AG04450 (cell line): ENCODE results near the gene CHD9NB. TPM values are rescaled to one million over a fixed set of nuclear protein-coding genes. Genes with fewer than 3 reads are reported as not detected.
"Not testable (repeated sequence)": the region's sequence is repeated elsewhere in the genome, so short reads cannot be mapped to it uniquely, and the experiment has no call there.

Experiments
- CTCF ChIA-PET: fragments of 300-600, 350-600 bp; formaldehyde crosslinking; extraction: SDS; loops from one replicate; lab custom pipeline; 2022; ENCODE audit warnings: antibody characterized with exemption, inconsistent platforms; lab: Charles Lee
- POLR2A ChIA-PET: fragments of 350-600 bp; formaldehyde crosslinking; extraction: SDS; loops from one replicate; lab custom pipeline; 2021; ENCODE audit warnings: antibody characterized with exemption, inconsistent platforms; lab: Yijun Ruan, JAX
- DNase-seq: peaks from one replicate; pipeline ENCODE4 v3.0.0-alpha.2; 2011; ENCODE audit warnings: low read depth, low spot score
- H3K27ac ChIP-seq: one replicate; pipeline ENCODE4 v1.5.1; 2012; ENCODE audit warnings: low read depth, low read length, control low read depth
- H3K27me3 ChIP-seq: one replicate; pipeline ENCODE4 v1.6.0; 2012; ENCODE audit warnings: low read length; ENCODE audit not compliant: control insufficient read depth, insufficient read depth
- H3K4me3 ChIP-seq: 2 replicates; pipeline ENCODE4 v1.5.1; 2011; ENCODE audit warnings: mild to moderate bottlenecking, low read depth, low read length, control low read depth
- H3K9me3 ChIP-seq: 2 replicates; pipeline ENCODE4 v1.5.1; 2012; ENCODE audit warnings: low read length; ENCODE audit not compliant: control insufficient read depth, insufficient read depth
- polyA plus RNA-seq: library from polyadenylated mRNA; depleted of rRNA; stranded (reverse); fragments of >200 nt; gene quantifications from 2 replicates; pipeline ENCODE4 v1.2.3, GENCODE V29; 2011
- TF ChIP-seq, protein P1 (sequence below): IDR thresholded peaks from 2 replicates; pipeline ENCODE4 v1.5.1; 2011; ENCODE audit warnings: low read depth, low read length, control low read depth, inconsistent platforms

The CHD9NB gene
- polyA plus RNA-seq, 1 experiment: 1.2 TPM

DNA sequence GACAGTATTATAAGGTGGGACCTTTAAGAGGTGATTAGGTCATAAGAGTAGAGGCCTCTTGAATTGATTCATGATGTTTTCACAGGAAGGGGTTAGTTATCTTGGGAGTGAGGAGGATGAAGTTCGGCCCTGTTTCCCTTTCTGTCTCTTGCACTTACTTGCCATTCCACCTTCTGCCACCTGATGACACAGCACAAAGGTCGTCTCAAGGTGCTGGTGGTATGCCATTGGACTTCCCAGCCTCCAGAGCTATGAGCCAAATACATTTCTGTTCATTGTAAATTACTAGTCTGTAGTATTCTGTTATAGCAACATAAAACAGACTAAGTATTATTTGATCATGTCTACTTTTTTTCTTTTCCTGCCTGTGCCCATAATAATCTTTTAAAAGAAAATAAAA is 25.6 kb upstream of the CHD9NB start:
- Histone ChIP-seq H3K4me3 (no peak overlapping the region), H3K27me3 (no peaks in the 10 kb centered on the region), H3K27ac (no peak overlapping the region), H3K9me3 (peaks cover 5% of the 10 kb centered on the region)
- ChIA-PET CTCF (interaction anchor here (1.5 to 2.7 kb wide), 2 partner anchors 23 to 130 kb away, joined by 3 to 11 read pairs; partner anchors contain the start of gene CHD9), POLR2A (interaction anchor here (1.6 kb wide), 1 partner anchor 21 kb away, joined by 3 read pairs; no protein-coding TSS in a partner anchor)
- DNase-seq: no peak
- TF ChIP-seq, protein P1, sequence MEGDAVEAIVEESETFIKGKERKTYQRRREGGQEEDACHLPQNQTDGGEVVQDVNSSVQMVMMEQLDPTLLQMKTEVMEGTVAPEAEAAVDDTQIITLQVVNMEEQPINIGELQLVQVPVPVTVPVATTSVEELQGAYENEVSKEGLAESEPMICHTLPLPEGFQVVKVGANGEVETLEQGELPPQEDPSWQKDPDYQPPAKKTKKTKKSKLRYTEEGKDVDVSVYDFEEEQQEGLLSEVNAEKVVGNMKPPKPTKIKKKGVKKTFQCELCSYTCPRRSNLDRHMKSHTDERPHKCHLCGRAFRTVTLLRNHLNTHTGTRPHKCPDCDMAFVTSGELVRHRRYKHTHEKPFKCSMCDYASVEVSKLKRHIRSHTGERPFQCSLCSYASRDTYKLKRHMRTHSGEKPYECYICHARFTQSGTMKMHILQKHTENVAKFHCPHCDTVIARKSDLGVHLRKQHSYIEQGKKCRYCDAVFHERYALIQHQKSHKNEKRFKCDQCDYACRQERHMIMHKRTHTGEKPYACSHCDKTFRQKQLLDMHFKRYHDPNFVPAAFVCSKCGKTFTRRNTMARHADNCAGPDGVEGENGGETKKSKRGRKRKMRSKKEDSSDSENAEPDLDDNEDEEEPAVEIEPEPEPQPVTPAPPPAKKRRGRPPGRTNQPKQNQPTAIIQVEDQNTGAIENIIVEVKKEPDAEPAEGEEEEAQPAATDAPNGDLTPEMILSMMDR: no peak

DNA sequence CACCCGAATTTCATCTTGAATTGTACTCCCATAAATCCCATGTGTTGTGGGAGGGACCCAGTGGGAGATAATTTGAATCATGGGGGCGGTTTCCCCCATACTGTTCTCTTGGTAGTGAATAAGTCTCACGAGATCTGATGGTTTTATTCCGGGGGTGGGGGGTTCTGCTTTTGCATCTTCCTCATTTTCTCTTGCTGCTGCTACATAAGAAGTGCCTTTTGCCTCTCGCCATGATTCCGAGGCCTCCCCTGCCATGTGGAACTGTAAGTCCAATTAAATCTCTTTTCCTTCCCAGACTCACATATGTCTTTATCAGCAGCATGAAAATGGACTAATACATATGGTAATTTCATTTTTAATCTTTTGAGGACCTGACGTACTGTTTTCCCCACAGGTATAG is 22.8 kb upstream of the CHD9NB start:
- DNase-seq, CTCF ChIA-PET, H3K9me3 ChIP-seq, POLR2A ChIA-PET, H3K27me3 ChIP-seq, H3K27ac ChIP-seq, H3K4me3 ChIP-seq: not testable (repeated sequence)

DNA sequence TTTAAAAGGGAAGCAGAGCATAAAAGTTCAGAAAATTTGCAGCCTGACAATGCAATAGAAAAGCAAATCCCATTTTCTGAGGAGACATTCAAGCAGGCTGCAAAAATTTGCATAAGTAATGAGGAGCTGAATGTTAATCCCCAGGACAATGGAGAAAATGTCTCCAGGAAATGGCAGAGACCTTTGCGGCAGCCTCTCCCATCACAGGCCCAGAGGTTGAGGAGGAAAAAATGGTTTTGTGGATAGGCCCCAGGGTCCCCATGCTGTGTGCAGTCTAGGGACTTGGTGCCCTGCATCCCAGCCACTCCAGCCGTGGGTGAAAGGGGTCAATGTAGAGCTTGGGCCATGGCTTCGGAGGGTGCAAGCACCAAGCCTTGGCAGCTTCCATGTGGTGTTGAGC is 21.6 kb upstream of the CHD9NB start:
- H3K27me3 ChIP-seq, H3K27ac ChIP-seq, H3K4me3 ChIP-seq, H3K9me3 ChIP-seq, POLR2A ChIA-PET, CTCF ChIA-PET, DNase-seq: not testable (repeated sequence)

DNA sequence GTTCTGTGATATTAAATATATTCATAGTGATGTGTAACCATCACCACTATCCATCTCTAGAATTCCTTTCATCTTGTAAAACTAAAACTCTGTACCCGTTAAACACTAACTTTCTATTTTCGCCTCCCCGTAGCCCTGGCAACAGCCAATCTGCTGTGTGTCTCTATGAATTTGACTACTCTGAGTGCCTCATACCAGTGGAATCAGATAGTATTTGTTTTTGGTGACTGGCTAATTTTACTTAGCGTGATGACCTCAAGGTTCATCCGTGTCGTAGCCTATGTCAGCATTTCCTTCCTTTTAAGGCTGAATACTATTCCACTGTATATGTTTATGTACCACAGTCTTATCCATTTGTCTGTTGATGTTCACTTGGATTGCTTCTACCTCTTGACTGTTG is 20.3 kb upstream of the CHD9NB start:
- Histone ChIP-seq H3K27me3 (no peaks in the 10 kb centered on the region), H3K27ac (no peak overlapping the region), H3K9me3 (peaks cover 5% of the 10 kb centered on the region), H3K4me3 (no peak overlapping the region)
- ChIA-PET POLR2A (no interaction called here), CTCF (no interaction called here)
- TF ChIP-seq, protein P1: no peak
- no peak for DNase-seq

DNA sequence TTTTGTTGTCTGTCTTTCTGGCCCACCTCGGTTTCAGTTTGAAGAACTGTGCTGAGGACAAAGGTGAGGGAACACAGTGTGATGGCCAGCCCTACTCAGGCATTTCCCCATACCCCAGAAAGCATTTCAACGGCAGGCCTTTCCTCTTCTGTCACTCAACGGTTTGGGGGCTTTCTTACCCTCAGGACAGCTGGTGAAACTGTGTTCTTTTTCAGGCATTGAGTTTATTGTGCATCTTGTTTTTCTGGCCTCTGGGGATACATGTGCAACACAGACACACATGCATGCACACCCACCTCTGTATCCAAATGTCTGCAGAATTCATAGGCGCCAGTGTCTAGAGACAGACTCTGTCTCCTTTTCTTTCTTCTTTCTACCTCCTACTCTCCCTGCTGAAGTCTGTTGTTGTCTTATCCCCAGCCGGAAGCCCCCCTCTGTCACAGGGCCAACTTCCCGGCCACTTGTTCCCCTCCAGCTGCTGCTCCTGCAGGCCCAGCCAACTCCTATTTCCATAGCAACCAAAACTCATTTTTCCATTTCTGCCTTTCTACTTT is 19.1 kb upstream of the CHD9NB start:
- POLR2A ChIA-PET: no interaction called here
- CTCF ChIA-PET: no interaction called here
- TF ChIP-seq, protein P1: no peak
- peaks cover 5% of the 10 kb centered on the region for H3K9me3 ChIP-seq
- no peaks in the 10 kb centered on the region for H3K27me3 ChIP-seq
- H3K4me3 ChIP-seq: no peak overlapping the region
- no peak overlapping the region for H3K27ac ChIP-seq
- no peak for DNase-seq

DNA sequence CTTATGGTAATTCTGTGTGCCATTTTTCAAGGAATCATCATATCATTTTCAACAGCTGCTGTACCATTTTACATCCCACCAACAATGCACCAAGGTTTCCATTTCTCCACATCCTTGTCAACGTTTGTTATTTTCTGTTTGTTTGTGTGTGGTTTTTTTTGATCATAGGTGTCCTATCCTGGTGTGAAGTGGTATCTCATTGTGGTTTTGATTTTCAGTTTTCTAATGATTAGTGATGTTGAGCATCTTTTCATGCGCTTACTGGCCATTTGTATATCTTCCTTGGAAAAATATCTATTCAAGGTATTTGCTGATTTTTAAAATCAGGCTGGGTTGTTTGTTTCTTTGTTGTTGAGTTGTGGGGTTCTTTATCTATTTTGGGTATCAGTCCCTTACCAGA is 17.1 kb upstream of the CHD9NB start:
- no peak overlapping the region for H3K27ac ChIP-seq
- no peak for DNase-seq
- TF ChIP-seq, protein P1: no peak
- no peak overlapping the region for H3K4me3 ChIP-seq
- ChIA-PET POLR2A (no interaction called here), CTCF (no interaction called here)
- peaks cover 5% of the 10 kb centered on the region for H3K9me3 ChIP-seq
- no peaks in the 10 kb centered on the region for H3K27me3 ChIP-seq
